H1 (cell line): ENCODE results near the gene AHNAK2. TPM values are rescaled to one million over a fixed set of nuclear protein-coding genes. Genes with fewer than 3 reads are reported as not detected.

Source experiments
- CTCF ChIA-PET: fragments of 300-600 bp; sonication (Branson Sonifier 250); formaldehyde crosslinking; loops from one replicate; lab custom pipeline; 2021; ENCODE audit not compliant: partially characterized antibody; lab: Charles Lee
- POLR2A ChIA-PET: fragments of 300-600 bp; sonication (Branson Sonifier 250); formaldehyde crosslinking; loops from one replicate; lab custom pipeline; 2021; ENCODE audit warnings: inconsistent platforms; ENCODE audit not compliant: partially characterized antibody; lab: Charles Lee
- DNase-seq, 2 experiments: peaks; one replicate each; pipeline versions ENCODE4 v3.0.0 to v3.0.0-alpha.2; 2010 to 2022; ENCODE audit warnings: low spot score in 2 of 2, low read depth in 1 of 2, mixed read lengths in 1 of 2
- FAIRE-seq: peaks from 2 replicates; lab custom pipeline; 2011; peaks lifted over from hg19 to GRCh38; lab: Jason Lieb, UNC
- H2AFZ ChIP-seq: 2 replicates; pipeline ENCODE4 v1.8.1; 2012; ENCODE audit warnings: low read length, inconsistent platforms
- H2AK5ac ChIP-seq: 2 replicates; pipeline ENCODE4 v1.6.1; 2013; ENCODE audit warnings: low read depth, low read length
- H2BK120ac ChIP-seq: replicated peaks from 2 replicates; pipeline ENCODE3; 2013; ENCODE audit warnings: low read depth, low read length, inconsistent platforms
- H2BK12ac ChIP-seq: 2 replicates; pipeline ENCODE4 v1.6.1; 2013; ENCODE audit warnings: low read depth, low read length
- H2BK15ac ChIP-seq: 2 replicates; pipeline ENCODE4 v1.6.1; 2013; ENCODE audit warnings: low read length
- H2BK20ac ChIP-seq: 2 replicates; pipeline ENCODE4 v1.6.1; 2013; ENCODE audit warnings: low read length
- H2BK5ac ChIP-seq: 2 replicates; pipeline ENCODE4 v1.6.1; 2013; ENCODE audit warnings: low read depth, low read length
- H3K14ac ChIP-seq: 2 replicates; pipeline ENCODE4 v1.6.1; 2013; ENCODE audit warnings: inconsistent platforms; ENCODE audit not compliant: insufficient read length
- H3K18ac ChIP-seq: 2 replicates; pipeline ENCODE4 v1.6.1; 2013; ENCODE audit warnings: low read length; ENCODE audit errors: extremely low read depth
- H3K23ac ChIP-seq: 2 replicates; pipeline ENCODE4 v1.6.1; 2013; ENCODE audit warnings: inconsistent platforms; ENCODE audit not compliant: insufficient read length
- H3K23me2 ChIP-seq: 2 replicates; pipeline ENCODE4 v1.6.1; 2013; ENCODE audit warnings: low read depth, low read length
- H3K27ac ChIP-seq: 2 replicates; pipeline ENCODE4 v1.6.1; 2011; ENCODE audit warnings: low read depth, low read length, inconsistent platforms
- H3K27me3 ChIP-seq, 4 experiments: replicated peaks in 1 of 4; 1 replicate in 1 of 4; 2 replicates in 3 of 4; pipeline versions ENCODE4 v1.6.1 to v1.8.1; 2011 to 2013; ENCODE audit warnings: low read length in 3 of 4, mild to moderate bottlenecking in 3 of 4, inconsistent platforms in 2 of 4, mixed read lengths in 2 of 4, moderate library complexity in 1 of 4; ENCODE audit not compliant: control insufficient read depth in 3 of 4, insufficient read depth in 3 of 4; ENCODE audit errors: extremely low read depth in 1 of 4
- H3K36me3 ChIP-seq, 4 experiments: 2 replicates each; pipeline versions ENCODE4 v1.6.1 to v1.8.1; 2011 to 2013; ENCODE audit warnings: mild to moderate bottlenecking in 4 of 4, low read length in 3 of 4, moderate library complexity in 2 of 4, control low read depth in 1 of 4, inconsistent platforms in 1 of 4; ENCODE audit not compliant: insufficient read depth in 4 of 4, control insufficient read depth in 2 of 4
- H3K4ac ChIP-seq: replicated peaks from 2 replicates; pipeline ENCODE3; 2013; ENCODE audit warnings: low read length, low read depth, mixed read lengths, inconsistent platforms; ENCODE audit not compliant: insufficient read length
- H3K4me1 ChIP-seq, 4 experiments: replicated peaks in 1 of 4; 1 replicate in 1 of 4; 2 replicates in 3 of 4; pipeline versions ENCODE4 v1.6.1 to v1.8.1; 2011 to 2013; ENCODE audit warnings: low read length in 3 of 4, inconsistent platforms in 2 of 4, mixed read lengths in 1 of 4; ENCODE audit not compliant: insufficient read depth in 4 of 4, control insufficient read depth in 3 of 4
- H3K4me2 ChIP-seq, 2 experiments: 2 replicates each; pipeline versions ENCODE4 v1.6.1 to v1.8.1; 2011 to 2013; ENCODE audit warnings: low read depth in 2 of 2, low read length in 2 of 2, control low read depth in 1 of 2, inconsistent platforms in 1 of 2, mild to moderate bottlenecking in 1 of 2; ENCODE audit not compliant: insufficient read depth in 1 of 2
- H3K4me3 ChIP-seq, 4 experiments: fragments of 200-600, 300-600 bp in 1 of 4; sonication (generic), shearing (Covaris generic), sonication (Bioruptor Twin) in 1 of 4; 2 replicates each; pipeline versions ENCODE4 v1.5.1 to v1.8.1; 2011 to 2016; ENCODE audit warnings: low read length in 4 of 4, low read depth in 3 of 4, control low read depth in 2 of 4, inconsistent platforms in 2 of 4, mild to moderate bottlenecking in 2 of 4, mixed read lengths in 1 of 4, moderate library complexity in 1 of 4; ENCODE audit not compliant: insufficient read depth in 2 of 4; ENCODE audit errors: extremely low read depth in 1 of 4
- H3K56ac ChIP-seq: replicated peaks from 2 replicates; pipeline ENCODE3; 2013; ENCODE audit warnings: low read depth, mild to moderate bottlenecking, mixed read lengths, low read length, inconsistent platforms; ENCODE audit not compliant: insufficient read length
- H3K79me1 ChIP-seq: 2 replicates; pipeline ENCODE4 v1.6.1; 2013; ENCODE audit warnings: low read depth, low read length, control low read depth
- H3K79me2 ChIP-seq, 2 experiments: 2 replicates each; pipeline versions ENCODE4 v1.6.1 to v1.8.1; 2012 to 2013; ENCODE audit warnings: low read length in 2 of 2, mild to moderate bottlenecking in 2 of 2, inconsistent platforms in 1 of 2; ENCODE audit not compliant: insufficient read depth in 2 of 2, control insufficient read depth in 1 of 2
- H3K9ac ChIP-seq, 4 experiments: replicated peaks in 1 of 4; 1 replicate in 1 of 4; 2 replicates in 3 of 4; pipeline versions ENCODE4 v1.6.1 to v1.8.1; 2011 to 2013; ENCODE audit warnings: low read depth in 3 of 4, low read length in 3 of 4, control low read depth in 2 of 4, mild to moderate bottlenecking in 2 of 4, moderate library complexity in 2 of 4, inconsistent platforms in 1 of 4; ENCODE audit errors: extremely low read depth in 1 of 4
- H3K9me3 ChIP-seq, 2 experiments: 2 replicates each; pipeline versions ENCODE4 v1.6.1 to v1.8.1; 2012 to 2013; ENCODE audit warnings: mild to moderate bottlenecking in 2 of 2, moderate library complexity in 2 of 2, control low read depth in 1 of 2, inconsistent platforms in 1 of 2, low read depth in 1 of 2, low read length in 1 of 2, mixed read lengths in 1 of 2; ENCODE audit not compliant: insufficient read depth in 2 of 2
- H4K20me1 ChIP-seq, 2 experiments: replicated peaks in 1 of 2; 2 replicates each; pipeline versions ENCODE3 to v1.8.1; 2011 to 2013; ENCODE audit warnings: inconsistent platforms in 2 of 2, low read length in 2 of 2, mild to moderate bottlenecking in 1 of 2; ENCODE audit not compliant: insufficient read depth in 2 of 2, control insufficient read depth in 1 of 2
- H4K5ac ChIP-seq: 2 replicates; pipeline ENCODE4 v1.6.1; 2013; ENCODE audit warnings: low read length, low read depth, mixed read lengths, inconsistent platforms; ENCODE audit not compliant: insufficient read length
- H4K8ac ChIP-seq: 2 replicates; pipeline ENCODE4 v1.8.0; 2013; ENCODE audit warnings: mild to moderate bottlenecking, moderate library complexity, low read length, inconsistent platforms; ENCODE audit not compliant: insufficient read depth; ENCODE audit errors: extremely low read depth
- H4K91ac ChIP-seq: replicated peaks from 2 replicates; pipeline ENCODE3; 2013; ENCODE audit warnings: low read length, mixed read lengths, inconsistent platforms; ENCODE audit not compliant: insufficient read length
- CTBP2 ChIP-seq: IDR thresholded peaks from 2 replicates; pipeline ENCODE4 v1.7.0; 2011; ENCODE audit warnings: borderline replicate concordance, mild to moderate bottlenecking, moderate library complexity, mixed read lengths, low read length; ENCODE audit not compliant: insufficient read depth, insufficient read length
- GABPA ChIP-seq: IDR thresholded peaks from 2 replicates; pipeline ENCODE4 v1.6.1; 2011; ENCODE audit warnings: mild to moderate bottlenecking, low read length, moderate library complexity, borderline replicate concordance; ENCODE audit not compliant: insufficient read depth
- KDM4A ChIP-seq: IDR thresholded peaks from one replicate; pipeline ENCODE4 v1.7.1; 2012; ENCODE audit warnings: low read depth, mild to moderate bottlenecking, moderate library complexity, low read length, inconsistent platforms; ENCODE audit not compliant: severe bottlenecking
- WGBS, 2 experiments: shearing (Covaris generic) in 1 of 2; methylation state at CpG; one replicate each; pipeline versions ENCODE4 v1.1.6 to v1.1.7; 2013 to 2015; ENCODE audit warnings: low lambda C conversion rate in 2 of 2, mixed read lengths in 2 of 2, inconsistent platforms in 1 of 2, low coverage in 1 of 2, missing lambda C conversion rate in 1 of 2; ENCODE audit not compliant: insufficient replicate concordance in 2 of 2, insufficient coverage in 1 of 2, insufficient read length in 1 of 2; ENCODE audit errors: extremely low coverage in 1 of 2, missing lambda C conversion rate in 1 of 2; 5-methylcytosine and 5-hydroxymethylcytosine counted together
- polyA plus RNA-seq, 7 experiments: library from polyadenylated mRNA; depleted of rRNA in 3 of 7; stranded (reverse) in 5 of 7; unstranded in 2 of 7; fragments of >200 nt in 5 of 7; fragments of 200-250 nt in 2 of 7; gene quantifications; 1 replicate in 5 of 7; 2 replicates in 1 of 7; 4 replicates in 1 of 7; pipeline versions ENCODE4 v1.2.1 to v1.2.3, GENCODE V29; 2011 to 2013; ENCODE audit warnings: missing spikeins in 2 of 7, mixed read lengths in 2 of 7
- total RNA-seq: library from RNA; stranded (reverse); fragmentation: NEBNext Ultra II Directional; extraction: Animal tissue kit (Norgen Biotek cat#: 25700); gene quantifications from 2 replicates; pipeline ENCODE4 v1.2.1, GENCODE V29; 2021
- TF ChIP-seq, protein P1 (sequence below): IDR thresholded peaks from 2 replicates; pipeline ENCODE4 v1.6.1; 2011; ENCODE audit warnings: low read depth, mild to moderate bottlenecking, low read length; ENCODE audit not compliant: insufficient read depth

AHNAK2 gene
- total and polyA plus RNA-seq, 2 of the 8 experiments (the other 6 are each of a cell fraction or from before 2014, with no cell fraction given) = 0.95 to 2.0 TPM

DNA sequence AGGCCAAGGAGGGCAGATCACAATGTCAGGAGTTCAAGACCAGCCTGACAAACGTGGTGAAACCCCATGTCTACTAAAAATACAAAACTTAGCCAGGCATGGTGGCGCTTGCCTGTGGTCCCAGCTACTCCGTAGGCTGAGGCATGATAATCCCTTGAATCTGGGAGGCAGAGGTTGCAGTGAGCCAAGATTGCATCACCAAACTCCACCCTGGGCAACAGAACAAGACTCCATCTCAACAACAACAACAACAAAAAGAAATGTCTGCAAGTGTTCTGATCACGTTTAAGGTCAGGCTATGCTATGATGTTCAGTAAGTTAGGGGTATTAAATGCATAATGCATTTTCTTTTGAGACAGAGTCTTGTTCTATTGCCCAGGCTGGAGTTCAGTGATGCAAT is 60.2 kb downstream of the AHNAK2 start:
- no peak overlapping the region for H3K23ac ChIP-seq
- no peaks in the 10 kb centered on the region for H3K79me1 ChIP-seq
- 88% methylated on average over 4 of the region's 4 CpGs; no CpG with 5 or more reads in 1 of the 2 experiments for WGBS, 2 experiments
- no peak overlapping the region for H3K9ac ChIP-seq
- H4K8ac ChIP-seq = no peak overlapping the region
- ChIA-PET POLR2A (interaction anchor here (2.3 kb wide), 1 partner anchor 22 kb away, joined by 6 read pairs; no protein-coding TSS in a partner anchor), CTCF (interaction anchor here (0.6 to 1.4 kb wide), 3 partner anchors 22 to 270 kb away, joined by 3 to 5 read pairs (median 5); no protein-coding TSS in a partner anchor)
- H3K18ac ChIP-seq = no peak overlapping the region; the same call in 1 of the 2 replicates
- no peak overlapping the region for H2BK12ac ChIP-seq
- no peak overlapping the region for H3K56ac ChIP-seq
- H3K36me3 ChIP-seq = no peaks in the 10 kb centered on the region
- no peaks in the 10 kb centered on the region for H3K23me2 ChIP-seq
- no peaks in the 10 kb centered on the region for H3K4me1 ChIP-seq
- H3K4me3 ChIP-seq = no peak overlapping the region
- H3K9me3 ChIP-seq = no peaks in the 10 kb centered on the region
- no peak overlapping the region for H2BK120ac ChIP-seq
- no peak overlapping the region for H2BK5ac ChIP-seq
- H3K79me2 ChIP-seq = no peaks in the 10 kb centered on the region
- H4K91ac ChIP-seq = no peak overlapping the region
- no peak overlapping the region for H2BK15ac ChIP-seq
- H3K27ac ChIP-seq = no peak overlapping the region
- DNase-seq = no peak
- H3K27me3 ChIP-seq = no peaks in the 10 kb centered on the region
- TF ChIP-seq KDM4A (no peak), CTBP2 (no peak), GABPA (no peak)
- TF ChIP-seq, protein P1, sequence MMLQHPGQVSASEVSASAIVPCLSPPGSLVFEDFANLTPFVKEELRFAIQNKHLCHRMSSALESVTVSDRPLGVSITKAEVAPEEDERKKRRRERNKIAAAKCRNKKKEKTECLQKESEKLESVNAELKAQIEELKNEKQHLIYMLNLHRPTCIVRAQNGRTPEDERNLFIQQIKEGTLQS = no peak
- H3K4ac ChIP-seq = no peak overlapping the region
- H2AK5ac ChIP-seq = no peak overlapping the region
- H3K4me2 ChIP-seq = no peak overlapping the region
- no peak overlapping the region for H2AFZ ChIP-seq
- FAIRE-seq = no peak
- H4K20me1 ChIP-seq = no peaks in the 10 kb centered on the region
- H4K5ac ChIP-seq = no peak overlapping the region
- no peak overlapping the region for H2BK20ac ChIP-seq
- H3K14ac ChIP-seq = no peak overlapping the region
